PC-9 (cell line): ENCODE results near the gene UBR4. TPM values are rescaled to one million over a fixed set of nuclear protein-coding genes. Genes with fewer than 3 reads are reported as not detected.

Experiments used
- BruUV-seq: library from RNA; stranded (reverse); fragments of 400-500 nt; replicated peaks from 2 replicates; lab custom pipeline; 2021; lab: Mats Ljungman, UMichigan
- CTCF ChIA-PET: fragments of 300-600 bp; sonication (Branson Sonifier 250); formaldehyde crosslinking; loops from one replicate; lab custom pipeline; 2022; ENCODE audit warnings: antibody characterized with exemption; lab: Charles Lee
- POLR2A ChIA-PET: fragments of 300-600 bp; sonication (Branson Sonifier 250); formaldehyde crosslinking; loops from one replicate; lab custom pipeline; 2022; ENCODE audit warnings: antibody characterized with exemption; ENCODE audit not compliant: unreplicated experiment; lab: Charles Lee
- DNase-seq, 2 experiments: peaks; one replicate each; pipeline versions ENCODE4 v3.0.0 to v3.0.0-alpha.2; 2015 to 2022; ENCODE audit warnings: mixed read lengths in 1 of 2
- H2AFZ ChIP-seq: fragments of 200-600 bp; sonication (generic); 2 replicates; pipeline ENCODE4 v1.8.1; 2017; ENCODE audit warnings: antibody characterized with exemption
- H3F3A ChIP-seq: fragments of 200-600 bp; sonication (generic); 2 replicates; pipeline ENCODE4 v1.8.1; 2017; ENCODE audit warnings: antibody characterized with exemption, mild to moderate bottlenecking, low read depth; ENCODE audit not compliant: insufficient read depth
- H3K27ac ChIP-seq: fragments of 200-600 bp; sonication (generic); 2 replicates; pipeline ENCODE4 v1.6.1; 2016; ENCODE audit warnings: mixed run types
- H3K27me3 ChIP-seq: fragments of 200-600 bp; sonication (generic); 2 replicates; pipeline ENCODE4 v1.6.1; 2016; ENCODE audit warnings: low read depth, mixed run types; ENCODE audit not compliant: insufficient read depth
- H3K36me3 ChIP-seq: fragments of 200-600 bp; sonication (generic); 2 replicates; pipeline ENCODE4 v1.6.1; 2016; ENCODE audit warnings: low read depth, mixed run types
- H3K4me1 ChIP-seq: fragments of 200-600 bp; sonication (generic); replicated peaks from 2 replicates; pipeline ENCODE4 v1.6.1; 2016; ENCODE audit warnings: mixed run types; ENCODE audit not compliant: insufficient read depth
- H3K4me2 ChIP-seq: fragments of 200-600 bp; sonication (generic); 2 replicates; pipeline ENCODE4 v1.6.1; 2017; ENCODE audit warnings: mixed run types
- H3K4me3 ChIP-seq: fragments of 200-600 bp; sonication (generic); 2 replicates; pipeline ENCODE4 v1.6.1; 2016; ENCODE audit warnings: mixed run types
- H3K79me2 ChIP-seq: fragments of 200-600 bp; sonication (generic); 2 replicates; pipeline ENCODE4 v1.6.1; 2017; ENCODE audit warnings: low read depth, mixed run types
- H3K9me2 ChIP-seq: fragments of 200-600 bp; sonication (generic); 2 replicates; pipeline ENCODE4 v1.8.1; 2017; ENCODE audit warnings: mild to moderate bottlenecking; ENCODE audit not compliant: insufficient read depth
- H3K9me3 ChIP-seq: fragments of 200-600 bp; sonication (generic); 2 replicates; pipeline ENCODE4 v1.8.1; 2016; ENCODE audit warnings: low read depth; ENCODE audit not compliant: insufficient read depth
- H4K20me1 ChIP-seq: fragments of 200-600 bp; sonication (generic); 2 replicates; pipeline ENCODE4 v1.8.1; 2017; ENCODE audit not compliant: insufficient read depth
- CTCF ChIP-seq: fragments of 200-600 bp; sonication (generic); conservative IDR thresholded peaks from 2 replicates; pipeline ENCODE4 v1.6.1; 2017; ENCODE audit warnings: mixed run types, antibody characterized with exemption, mild to moderate bottlenecking, moderate library complexity
- EZH2 ChIP-seq: fragments of 200-600 bp; sonication (generic); IDR thresholded peaks from 2 replicates; pipeline ENCODE4 v1.8.0; 2017; ENCODE audit warnings: antibody characterized with exemption, low read depth
- intact Hi-C: fragments of 100-400 bp; cut with micrococcal nuclease; formaldehyde crosslinking; loops from one replicate; pipeline ENCODE4 v1.10.0; 2022; ENCODE audit not compliant: unreplicated experiment
- total RNA-seq: library from RNA; stranded (reverse); gene quantifications from 2 replicates; pipeline ENCODE4 v1.2.3, GENCODE V29; 2021

UBR4 gene
- total RNA-seq, 1 experiment from 2014 or later: 117 TPM

GRCh38 chr1:19149736-19150135 is 60.3 kb downstream of the UBR4 start:
- POLR2A ChIA-PET: no interaction called here
- TF ChIP-seq EZH2 (no peak), CTCF (no peak)
- no peak overlapping the region for H3K4me3 ChIP-seq

GRCh38 chr1:19140465-19140864 is 69.6 kb downstream of the UBR4 start:
- Histone ChIP-seq H3K79me2 (no peaks in the 10 kb centered on the region), H3K4me1 (no peaks in the 10 kb centered on the region), H3K9me2 (no peaks in the 10 kb centered on the region), H3F3A (no peaks in the 10 kb centered on the region), H3K4me3 (no peak overlapping the region), H3K4me2 (no peak overlapping the region), H3K36me3 (no peaks in the 10 kb centered on the region), H2AFZ (no peak overlapping the region), H3K9me3 (no peaks in the 10 kb centered on the region), H4K20me1 (no peaks in the 10 kb centered on the region; the same call in 1 of the 2 replicates), H3K27me3 (no peaks in the 10 kb centered on the region), H3K27ac (no peak overlapping the region)
- no peak for TF ChIP-seq CTCF
- TF ChIP-seq EZH2: no peak
- BruUV-seq: no TSS peak
- intact Hi-C loops: no loop called here
- CTCF ChIA-PET: interaction anchor here (0.7 kb wide), 1 partner anchor 1237 kb away, joined by 3 read pairs; no protein-coding TSS in a partner anchor
- no peak for DNase-seq
- POLR2A ChIA-PET: no interaction called here

More at GRCh38 chr1:19149736-19150135, 60.3 kb downstream of the UBR4 start:
- peaks cover 8% of the 10 kb centered on the region; the same call in 1 of the 2 replicates for H3K36me3 ChIP-seq
- DNase-seq: no peak
- CTCF ChIA-PET: interaction anchor here (0.7 kb wide), 1 partner anchor 465 kb away, joined by 7 read pairs; no protein-coding TSS in a partner anchor
- H3K79me2 ChIP-seq: no peaks in the 10 kb centered on the region
- intact Hi-C loops: no loop called here
- H3F3A ChIP-seq: no peaks in the 10 kb centered on the region
- BruUV-seq: no TSS peak
- H3K27ac ChIP-seq: no peak overlapping the region
- no peak overlapping the region for H3K4me2 ChIP-seq
- no peak overlapping the region for H2AFZ ChIP-seq
- no peaks in the 10 kb centered on the region for H3K9me2 ChIP-seq
- no peaks in the 10 kb centered on the region for H4K20me1 ChIP-seq
- H3K9me3 ChIP-seq: no peaks in the 10 kb centered on the region
- H3K27me3 ChIP-seq: no peaks in the 10 kb centered on the region
- no peaks in the 10 kb centered on the region for H3K4me1 ChIP-seq

- CTCF ChIA-PET: no interaction called here
- no TSS peak for BruUV-seq
These were observed 70.4 kb downstream of the UBR4 start for GRCh38 chr1:19139711-19140110.

More at GRCh38 chr1:19139711-19140110, 70.4 kb downstream of the UBR4 start:
- Histone ChIP-seq H3K36me3 (0 out of 2 replicates have a peak, but pooled peaks cover 3% of the 10 kb centered on the region), H4K20me1 (no peaks in the 10 kb centered on the region; the same call in 1 of the 2 replicates), H3K4me3 (no peak overlapping the region), H3K4me1 (no peaks in the 10 kb centered on the region), H3F3A (no peaks in the 10 kb centered on the region), H3K27ac (no peak overlapping the region), H2AFZ (no peak overlapping the region), H3K79me2 (no peaks in the 10 kb centered on the region), H3K4me2 (no peak overlapping the region), H3K27me3 (no peaks in the 10 kb centered on the region), H3K9me2 (no peaks in the 10 kb centered on the region), H3K9me3 (no peaks in the 10 kb centered on the region)
- no peak for TF ChIP-seq EZH2
- no peak for TF ChIP-seq CTCF
- no peak for DNase-seq
- intact Hi-C loops: no loop called here
- POLR2A ChIA-PET: interaction anchor here (0.8 kb wide), 1 partner anchor 8 kb away, joined by 7 read pairs; no protein-coding TSS in a partner anchor
